HuH-7 (cell line): ENCODE data around the gene GRXCR2.
"Not testable (repeated sequence)": the region's sequence is repeated elsewhere in the genome, so short reads cannot be mapped to it uniquely, and the experiment has no call there.

Experiments
- DNase-seq: peaks from one replicate; pipeline ENCODE4 v3.0.0; 2011; ENCODE audit warnings: low spot score

Gene GRXCR2

GRCh38 chr5:145874765-145875164 is 2.0 kb upstream of the GRXCR2 start:
- no peak for DNase-seq

- no peak for DNase-seq
Observed at GRCh38 chr5:145872486-145872885, 328 bp downstream of the GRXCR2 start.

GRCh38 chr5:145869753-145870152 is 3.1 kb downstream of the GRXCR2 start:
- DNase-seq: no peak

GRCh38 chr5:145867806-145868205 is 5.0 kb downstream of the GRXCR2 start:
- no peak for DNase-seq

GRCh38 chr5:145864432-145864831 is 8.4 kb downstream of the GRXCR2 start:
- not testable (repeated sequence) for DNase-seq

GRCh38 chr5:145863003-145863402 is 9.8 kb downstream of the GRXCR2 start:
- no peak for DNase-seq

GRCh38 chr5:145859897-145860296 is 12.9 kb downstream of the GRXCR2 start:
- no peak for DNase-seq

GRCh38 chr5:145859453-145859852 is 13.4 kb downstream of the GRXCR2 start:
- DNase-seq: no peak

- no peak for DNase-seq
Observed at GRCh38 chr5:145858959-145859358, 13.9 kb downstream of the GRXCR2 start.

- no peak for DNase-seq
Observed at GRCh38 chr5:145856285-145856818, 16.5 kb downstream of the GRXCR2 start.

- DNase-seq: no peak
Observed at GRCh38 chr5:145855763-145856267, 17.0 kb downstream of the GRXCR2 start.

- no peak for DNase-seq
Observed at GRCh38 chr5:145854651-145855258, 18.1 kb downstream of the GRXCR2 start.

GRCh38 chr5:145853781-145854376 is 18.9 kb downstream of the GRXCR2 start:
- DNase-seq: no peak

GRCh38 chr5:145852990-145853389 is 19.8 kb downstream of the GRXCR2 start:
- DNase-seq: no peak

- no peak for DNase-seq
Observed at GRCh38 chr5:145848854-145849253, 24.0 kb downstream of the GRXCR2 start.

GRCh38 chr5:145847499-145848497 is 25.0 kb downstream of the GRXCR2 start:
- DNase-seq: no peak

- DNase-seq: no peak
Observed at GRCh38 chr5:145846081-145846480, 26.7 kb downstream of the GRXCR2 start.

- DNase-seq: no peak
Observed at GRCh38 chr5:145841299-145841698, 31.5 kb downstream of the GRXCR2 start.

GRCh38 chr5:145840458-145841132 is 32.2 kb downstream of the GRXCR2 start:
- DNase-seq: no peak

GRCh38 chr5:145838276-145838675 is 34.5 kb downstream of the GRXCR2 start:
- no peak for DNase-seq

- not testable (repeated sequence) for DNase-seq
Observed at GRCh38 chr5:145836241-145836640, 36.6 kb downstream of the GRXCR2 start.

- no peak for DNase-seq
Observed at GRCh38 chr5:145835848-145836239, 37.0 kb downstream of the GRXCR2 start.
